PC-9 (cell line): Measurements from ENCODE around the gene MINDY4.

Experiments used
- EZH2 ChIP-seq: fragments of 200-600 bp; sonication (generic); IDR thresholded peaks from 2 replicates; pipeline ENCODE4 v1.8.0; 2017; ENCODE audit warnings: antibody characterized with exemption, low read depth
- TF ChIP-seq, protein P1 (sequence below): fragments of 200-600 bp; sonication (generic); conservative IDR thresholded peaks from 2 replicates; pipeline ENCODE4 v1.6.1; 2017; ENCODE audit warnings: mixed run types, antibody characterized with exemption, mild to moderate bottlenecking, moderate library complexity

DNA sequence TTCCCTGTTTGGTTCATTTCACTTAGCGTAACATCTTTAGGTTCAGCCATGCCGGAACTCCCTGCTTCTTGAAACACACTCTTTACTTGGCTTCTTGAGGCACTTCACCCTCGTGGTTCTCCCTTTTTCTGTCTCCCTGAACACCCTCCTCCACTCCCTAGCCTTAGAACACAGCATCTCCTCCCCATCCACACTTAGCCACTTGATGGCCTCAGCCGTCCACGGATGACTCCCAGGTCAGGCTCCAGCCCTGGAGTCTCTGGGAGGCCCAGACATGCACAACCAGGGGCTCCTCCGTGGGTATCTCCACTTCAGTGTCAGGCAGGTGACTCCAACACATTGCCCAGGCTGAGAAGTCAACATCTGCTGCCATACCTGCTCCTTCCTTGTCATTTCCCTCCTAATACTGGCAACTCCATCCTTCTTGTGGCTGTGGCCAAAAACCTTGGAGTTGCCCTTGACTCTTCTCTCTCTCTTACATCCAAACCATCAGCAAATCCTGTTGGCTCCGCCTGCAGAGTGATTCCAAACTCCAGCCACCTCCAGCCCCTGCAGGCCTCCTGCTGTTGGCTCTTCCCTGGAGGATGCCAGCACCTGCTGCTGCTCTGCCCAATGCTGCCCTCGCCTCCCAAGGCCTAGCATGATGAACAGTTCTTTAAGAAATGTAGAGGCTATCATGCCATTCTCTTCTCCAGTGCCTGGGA lies 27.7 kb upstream of the MINDY4 start:
- TF ChIP-seq, protein P1, sequence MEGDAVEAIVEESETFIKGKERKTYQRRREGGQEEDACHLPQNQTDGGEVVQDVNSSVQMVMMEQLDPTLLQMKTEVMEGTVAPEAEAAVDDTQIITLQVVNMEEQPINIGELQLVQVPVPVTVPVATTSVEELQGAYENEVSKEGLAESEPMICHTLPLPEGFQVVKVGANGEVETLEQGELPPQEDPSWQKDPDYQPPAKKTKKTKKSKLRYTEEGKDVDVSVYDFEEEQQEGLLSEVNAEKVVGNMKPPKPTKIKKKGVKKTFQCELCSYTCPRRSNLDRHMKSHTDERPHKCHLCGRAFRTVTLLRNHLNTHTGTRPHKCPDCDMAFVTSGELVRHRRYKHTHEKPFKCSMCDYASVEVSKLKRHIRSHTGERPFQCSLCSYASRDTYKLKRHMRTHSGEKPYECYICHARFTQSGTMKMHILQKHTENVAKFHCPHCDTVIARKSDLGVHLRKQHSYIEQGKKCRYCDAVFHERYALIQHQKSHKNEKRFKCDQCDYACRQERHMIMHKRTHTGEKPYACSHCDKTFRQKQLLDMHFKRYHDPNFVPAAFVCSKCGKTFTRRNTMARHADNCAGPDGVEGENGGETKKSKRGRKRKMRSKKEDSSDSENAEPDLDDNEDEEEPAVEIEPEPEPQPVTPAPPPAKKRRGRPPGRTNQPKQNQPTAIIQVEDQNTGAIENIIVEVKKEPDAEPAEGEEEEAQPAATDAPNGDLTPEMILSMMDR: peak; percentile 38; the same call in 1 of the 2 replicates
- no peak for TF ChIP-seq EZH2
